ENCODE measurements around the gene TARDBP.

TARDBP gene

GRCh38 chr1:11052839-11053757 is 40.6 kb downstream of the TARDBP start:
- no peak for TF ChIP-seq CTCF (IDR thresholded peaks at IDR 0.05; ENCODE audit: low read depth, low read length)
- no peak for DNase-seq (ENCODE audit: extremely low read depth, low read depth)

- no peak for TF ChIP-seq CTCF (IDR thresholded peaks at IDR 0.05; ENCODE audit: low read depth, low read length)
- no peak for DNase-seq (ENCODE audit: extremely low read depth, low read depth)
These were observed 41.3 kb downstream of the TARDBP start for GRCh38 chr1:11053758-11054137.

GRCh38 chr1:11054181-11054580 is 41.7 kb downstream of the TARDBP start:
- DNase-seq (ENCODE audit: extremely low read depth, low read depth): no peak
- no peak for TF ChIP-seq CTCF (IDR thresholded peaks at IDR 0.05; ENCODE audit: low read depth, low read length)

GRCh38 chr1:11054666-11055065 is 42.2 kb downstream of the TARDBP start:
- TF ChIP-seq CTCF (IDR thresholded peaks at IDR 0.05; ENCODE audit: low read depth, low read length): no peak
- DNase-seq (ENCODE audit: extremely low read depth, low read depth): no peak

GRCh38 chr1:11055676-11056075 is 43.2 kb downstream of the TARDBP start:
- TF ChIP-seq CTCF (IDR thresholded peaks at IDR 0.05; ENCODE audit: low read depth, low read length): no peak
- DNase-seq (ENCODE audit: extremely low read depth, low read depth): no peak

- DNase-seq (ENCODE audit: extremely low read depth, low read depth): no peak
- no peak for TF ChIP-seq CTCF (IDR thresholded peaks at IDR 0.05; ENCODE audit: low read depth, low read length)
These were observed 44.0 kb downstream of the TARDBP start for GRCh38 chr1:11056504-11056903.

- TF ChIP-seq CTCF (IDR thresholded peaks at IDR 0.05; ENCODE audit: low read depth, low read length): no peak
- DNase-seq (ENCODE audit: extremely low read depth, low read depth): no peak
These were observed 45.0 kb downstream of the TARDBP start for GRCh38 chr1:11057477-11057876.

All from AG09319 (cell line).